Measurements from ENCODE around the gene OGT.

Gene OGT

DNA sequence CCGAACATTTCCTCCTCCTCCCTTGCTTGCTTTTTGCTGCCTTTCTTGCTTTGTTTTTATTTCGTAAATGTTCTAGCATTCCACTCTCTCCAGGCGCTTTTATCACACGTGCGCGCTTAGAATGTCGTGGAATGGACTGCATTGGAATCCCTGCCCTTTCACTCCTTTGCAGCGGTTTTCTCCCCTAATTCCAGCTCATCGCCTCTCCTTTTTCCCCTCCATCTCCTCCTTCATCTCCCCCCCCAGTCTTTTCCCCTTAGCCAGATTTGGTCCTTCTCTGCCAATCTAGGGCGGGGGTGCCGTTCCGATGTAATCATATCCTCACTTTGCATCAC is 579 bp downstream of the OGT start:
- TF ChIP-seq, protein P1, sequence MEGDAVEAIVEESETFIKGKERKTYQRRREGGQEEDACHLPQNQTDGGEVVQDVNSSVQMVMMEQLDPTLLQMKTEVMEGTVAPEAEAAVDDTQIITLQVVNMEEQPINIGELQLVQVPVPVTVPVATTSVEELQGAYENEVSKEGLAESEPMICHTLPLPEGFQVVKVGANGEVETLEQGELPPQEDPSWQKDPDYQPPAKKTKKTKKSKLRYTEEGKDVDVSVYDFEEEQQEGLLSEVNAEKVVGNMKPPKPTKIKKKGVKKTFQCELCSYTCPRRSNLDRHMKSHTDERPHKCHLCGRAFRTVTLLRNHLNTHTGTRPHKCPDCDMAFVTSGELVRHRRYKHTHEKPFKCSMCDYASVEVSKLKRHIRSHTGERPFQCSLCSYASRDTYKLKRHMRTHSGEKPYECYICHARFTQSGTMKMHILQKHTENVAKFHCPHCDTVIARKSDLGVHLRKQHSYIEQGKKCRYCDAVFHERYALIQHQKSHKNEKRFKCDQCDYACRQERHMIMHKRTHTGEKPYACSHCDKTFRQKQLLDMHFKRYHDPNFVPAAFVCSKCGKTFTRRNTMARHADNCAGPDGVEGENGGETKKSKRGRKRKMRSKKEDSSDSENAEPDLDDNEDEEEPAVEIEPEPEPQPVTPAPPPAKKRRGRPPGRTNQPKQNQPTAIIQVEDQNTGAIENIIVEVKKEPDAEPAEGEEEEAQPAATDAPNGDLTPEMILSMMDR (conservative IDR thresholded peaks at IDR 0.05) = no peak
- H3K27ac ChIP-seq = peak overlapping the region; percentile 86

DNA sequence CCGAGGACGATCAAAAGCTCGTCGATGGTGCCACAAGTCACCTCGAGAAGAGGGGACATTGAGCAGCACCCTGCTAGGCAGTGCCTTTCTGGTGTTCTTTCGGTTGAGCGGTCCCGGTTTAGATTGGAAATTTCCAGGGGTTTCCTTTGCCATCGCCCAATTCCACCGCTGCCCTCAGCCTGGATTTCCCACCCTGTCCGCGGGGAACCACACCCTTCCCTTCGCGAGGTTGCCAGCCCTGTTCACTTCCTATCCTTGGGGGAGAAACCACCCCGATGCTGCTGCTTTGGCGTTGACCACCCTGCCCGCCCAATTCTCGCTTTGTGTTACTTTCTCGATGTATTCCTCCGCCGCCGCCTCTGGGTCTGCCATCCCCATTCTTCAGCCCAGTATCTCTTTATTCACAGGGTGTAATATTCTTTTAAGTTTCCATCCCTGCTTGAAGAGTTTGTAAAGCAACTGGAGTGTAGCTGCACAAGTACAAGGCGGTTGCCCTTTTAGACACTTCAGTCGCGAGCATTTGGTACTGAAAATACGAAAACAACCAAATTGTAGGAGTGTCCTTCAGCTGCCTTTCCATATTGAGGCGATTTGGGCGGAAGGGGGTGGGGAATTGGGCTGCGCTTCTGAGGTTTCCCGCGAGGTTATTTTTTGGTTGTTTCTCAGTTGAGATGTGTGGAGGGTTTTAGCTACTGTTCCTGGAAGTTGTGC is 1.1 kb downstream of the OGT start:
- TF ChIP-seq, protein P1 (conservative IDR thresholded peaks at IDR 0.05) = no peak
- peak overlapping the region; percentile 86 for H3K27ac ChIP-seq

DNA sequence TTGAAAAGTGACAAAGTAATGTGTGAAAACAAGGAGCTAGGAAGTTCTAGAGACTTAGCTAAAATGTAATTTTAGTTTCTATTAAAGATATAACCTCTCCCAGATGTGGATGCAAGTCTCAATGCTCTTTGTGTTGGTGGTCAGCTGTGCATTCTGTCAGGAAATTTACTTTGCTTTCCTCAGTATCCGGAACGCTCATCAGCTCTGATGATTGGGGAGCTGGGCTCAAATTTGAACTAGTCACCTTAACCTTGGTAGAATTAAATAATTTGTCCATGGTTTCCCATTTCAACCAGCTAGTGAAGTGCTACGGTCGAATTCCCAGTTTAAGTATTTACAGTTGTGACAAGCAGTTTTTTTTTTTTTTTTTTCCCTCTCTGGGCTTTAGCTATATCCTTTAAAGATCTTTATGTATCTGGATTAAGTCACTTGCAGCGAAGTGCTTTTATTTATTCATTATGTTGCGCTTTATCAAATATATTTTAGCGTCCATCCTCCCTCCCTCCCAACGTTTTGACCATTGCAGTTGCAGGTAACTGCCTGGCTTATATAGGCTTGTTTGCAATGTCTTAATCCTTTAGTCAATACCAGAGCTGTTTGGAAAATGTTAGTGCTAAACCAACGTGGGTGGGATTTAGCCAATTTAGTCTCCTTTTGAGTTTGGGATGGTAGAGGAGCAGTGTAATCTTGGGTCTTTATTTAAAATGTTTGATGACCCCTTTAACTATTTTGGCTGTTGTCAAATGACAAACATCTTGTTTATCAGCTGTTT is 2.1 kb downstream of the OGT start:
- peak overlapping the region; percentile 86 for H3K27ac ChIP-seq
- TF ChIP-seq, protein P1 (conservative IDR thresholded peaks at IDR 0.05) = no peak

DNA sequence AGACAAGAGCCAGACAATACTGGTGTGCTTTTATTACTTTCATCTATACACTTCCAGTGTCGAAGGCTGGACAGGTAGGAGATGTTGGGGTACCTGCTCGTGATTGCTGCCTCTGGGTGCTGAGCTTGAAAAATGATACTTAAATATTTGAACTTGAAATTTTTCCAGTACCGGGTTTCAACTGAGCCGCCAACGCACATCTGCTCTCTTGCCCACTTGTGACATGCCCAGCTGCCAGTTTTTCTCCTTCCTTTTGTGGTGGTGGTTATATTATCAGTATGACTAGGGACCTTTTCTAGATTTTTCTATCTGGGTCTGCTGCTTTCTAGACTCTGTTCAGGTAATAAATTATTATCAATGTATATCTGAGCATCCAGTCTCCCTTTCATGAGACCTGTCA is 3.4 kb downstream of the OGT start:
- no peak overlapping the region for H3K27ac ChIP-seq
- TF ChIP-seq, protein P1 (conservative IDR thresholded peaks at IDR 0.05) = no peak

DNA sequence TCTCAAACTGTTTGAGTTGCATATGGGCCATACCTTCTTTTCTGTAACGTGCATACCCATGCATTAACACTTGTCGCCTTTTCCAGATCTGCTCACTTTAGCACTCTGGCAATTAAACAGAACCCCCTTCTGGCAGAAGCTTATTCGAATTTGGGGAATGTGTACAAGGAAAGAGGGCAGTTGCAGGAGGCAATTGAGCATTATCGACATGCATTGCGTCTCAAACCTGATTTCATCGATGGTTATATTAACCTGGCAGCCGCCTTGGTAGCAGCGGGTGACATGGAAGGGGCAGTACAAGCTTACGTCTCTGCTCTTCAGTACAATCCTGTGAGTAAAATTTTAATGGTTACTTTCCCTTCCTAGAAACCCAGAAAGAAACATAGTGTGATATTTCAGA is 4.8 kb downstream of the OGT start:
- no peak overlapping the region for H3K27ac ChIP-seq
- TF ChIP-seq, protein P1 (conservative IDR thresholded peaks at IDR 0.05) = no peak

DNA sequence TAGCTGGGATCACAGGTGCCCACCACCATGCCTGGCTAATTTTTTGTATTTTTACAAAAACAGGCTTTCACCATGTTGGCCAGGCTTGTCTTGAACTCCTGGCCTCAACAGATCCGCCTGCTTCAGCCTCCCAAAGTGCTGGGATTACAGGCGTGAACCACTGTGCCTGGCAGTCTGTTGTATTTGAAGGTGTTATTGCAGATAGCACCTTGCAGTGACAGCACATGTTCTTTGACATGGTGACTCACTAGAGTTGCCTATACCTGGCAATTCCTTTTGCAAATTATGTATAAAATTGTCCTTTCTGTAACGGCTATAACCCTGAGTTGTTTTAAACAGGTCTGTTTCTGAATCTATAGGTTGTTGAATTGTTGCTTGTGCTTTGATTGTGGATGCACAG is 7.9 kb downstream of the OGT start:
- TF ChIP-seq, protein P1 (conservative IDR thresholded peaks at IDR 0.05) = no peak
- no peak overlapping the region for H3K27ac ChIP-seq

DNA sequence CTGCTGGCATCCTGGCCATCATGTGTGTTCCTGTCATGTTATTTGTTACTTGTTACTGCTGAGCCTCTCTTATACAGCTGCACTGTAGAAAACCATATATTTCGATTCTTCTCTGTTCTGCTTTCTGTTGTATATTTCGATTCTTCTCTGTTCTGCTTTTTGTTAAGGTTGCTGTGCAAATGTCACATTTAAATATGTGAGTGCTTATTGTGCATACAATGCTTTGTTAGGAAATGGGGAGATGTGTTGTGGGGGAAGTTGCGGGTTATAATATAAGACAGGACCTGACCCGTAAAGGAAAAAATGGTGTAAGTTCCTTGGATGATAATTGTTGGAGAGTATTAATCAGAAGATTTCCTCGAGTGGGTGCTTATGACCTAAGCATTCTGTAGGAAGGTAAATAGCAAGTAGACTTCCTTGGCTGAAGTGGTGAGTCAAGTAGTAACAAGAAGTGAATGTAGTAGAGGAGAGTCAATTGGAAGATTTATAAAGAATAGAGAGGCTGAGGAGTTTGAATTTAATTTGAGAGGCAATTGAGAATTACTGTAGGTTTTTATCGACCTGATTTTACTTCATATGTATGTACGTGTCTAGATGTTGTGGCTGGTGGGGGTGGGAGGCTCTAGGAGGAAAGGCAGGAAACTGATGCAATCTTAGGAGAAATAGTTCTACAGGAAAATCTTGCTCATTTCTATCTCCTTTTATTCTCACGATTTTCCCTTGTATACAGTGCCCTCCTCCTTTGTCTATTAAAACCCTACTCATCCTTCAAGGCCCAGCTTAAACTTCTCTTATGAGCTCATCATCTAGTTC is 8.5 kb downstream of the OGT start:
- H3K27ac ChIP-seq = no peak overlapping the region

More for the DNA sequence above, 8.5 kb downstream of the OGT start:
- TF ChIP-seq, protein P1 (conservative IDR thresholded peaks at IDR 0.05) = no peak
